HTR-8/SVneo (cell line): ENCODE data around the gene CPB2.

ENCODE experiments used
- DNase-seq: peaks from one replicate; pipeline ENCODE4 v3.0.0; 2011; ENCODE audit warnings: low spot score, mixed read lengths; ENCODE audit not compliant: insufficient read length
- FAIRE-seq: peaks from 2 replicates; lab custom pipeline; 2011; peaks lifted over from hg19 to GRCh38; lab: Jason Lieb, UNC

The CPB2 gene

GRCh38 chr13:46104868-46105267 is at the start of gene CPB2:
CPB2 (minus strand) TSS chr13:46105033; CDS start chr13:46105009, 24 bp downstream.
- FAIRE-seq (no peak), DNase-seq (no peak)

- FAIRE-seq = no peak
Measured at GRCh38 chr13:46154136-46154801, 49.4 kb upstream of the CPB2 start.

GRCh38 chr13:46152627-46153328 is 47.9 kb upstream of the CPB2 start:
- no peak for FAIRE-seq

More at GRCh38 chr13:46154136-46154801, 49.4 kb upstream of the CPB2 start:
- no peak for DNase-seq

GRCh38 chr13:46150134-46150693 is 45.4 kb upstream of the CPB2 start:
- FAIRE-seq = no peak
- DNase-seq = no peak

More at GRCh38 chr13:46152627-46153328, 47.9 kb upstream of the CPB2 start:
- DNase-seq = no peak

- DNase-seq (no peak), FAIRE-seq (no peak)
Measured at GRCh38 chr13:46149272-46150133, 44.7 kb upstream of the CPB2 start.

GRCh38 chr13:46146898-46147297 is 42.1 kb upstream of the CPB2 start:
- DNase-seq = no peak
- no peak for FAIRE-seq

GRCh38 chr13:46145950-46146349 is 41.1 kb upstream of the CPB2 start:
- DNase-seq = no peak
- no peak for FAIRE-seq

GRCh38 chr13:46145135-46145534 is 40.3 kb upstream of the CPB2 start:
- FAIRE-seq (no peak), DNase-seq (no peak)

- FAIRE-seq (no peak), DNase-seq (no peak)
Measured at GRCh38 chr13:46143184-46143701, 38.4 kb upstream of the CPB2 start.

- no peak for FAIRE-seq
- no peak for DNase-seq
Measured at GRCh38 chr13:46142776-46143175, 37.9 kb upstream of the CPB2 start.

- DNase-seq (no peak), FAIRE-seq (no peak)
Measured at GRCh38 chr13:46140044-46140443, 35.2 kb upstream of the CPB2 start.

- no peak for FAIRE-seq
Measured at GRCh38 chr13:46137627-46138317, 32.9 kb upstream of the CPB2 start.

GRCh38 chr13:46136688-46137087 is 31.9 kb upstream of the CPB2 start:
- FAIRE-seq = no peak
- DNase-seq = no peak

More at GRCh38 chr13:46137627-46138317, 32.9 kb upstream of the CPB2 start:
- DNase-seq = no peak

GRCh38 chr13:46134961-46135522 is 30.2 kb upstream of the CPB2 start:
- DNase-seq = peak; percentile 7
- FAIRE-seq = no peak

GRCh38 chr13:46134494-46134893 is 29.7 kb upstream of the CPB2 start:
- DNase-seq (no peak), FAIRE-seq (no peak)

- DNase-seq (no peak), FAIRE-seq (no peak)
Measured at GRCh38 chr13:46132109-46132508, 27.3 kb upstream of the CPB2 start.

- DNase-seq (no peak), FAIRE-seq (no peak)
Measured at GRCh38 chr13:46131705-46132104, 26.9 kb upstream of the CPB2 start.

GRCh38 chr13:46129955-46130618 is 25.3 kb upstream of the CPB2 start:
- FAIRE-seq = no peak
- no peak for DNase-seq

- FAIRE-seq (no peak), DNase-seq (no peak)
Measured at GRCh38 chr13:46129124-46129523, 24.3 kb upstream of the CPB2 start.
